IMR-90 (cell line): ENCODE results near the gene HSPA13. TPM values are rescaled to one million over a fixed set of nuclear protein-coding genes. Genes with fewer than 3 reads are reported as not detected.

Experiments
- ATAC-seq: fragments of 200-7000 bp; cut with Tn5 transposase; 2 replicates; pipeline ENCODE4 v1.9.1; 2020; ENCODE audit warnings: low read depth, mild to moderate bottlenecking, moderate library complexity
- Bru-seq: library from RNA; stranded (reverse); fragments of 400-500 nt; gene quantifications from one replicate; lab custom pipeline; 2021; lab: Mats Ljungman, UMichigan
- BruChase-seq, 2 experiments: library from RNA; stranded (reverse); fragments of 400-500 nt; gene quantifications; one replicate each; lab custom pipeline; 2021; lab: Mats Ljungman, UMichigan
- BruUV-seq: library from RNA; stranded (reverse); fragments of 400-500 nt; replicated peaks from 2 replicates; lab custom pipeline; 2021; lab: Mats Ljungman, UMichigan
- CTCF ChIA-PET: fragments of 300-600 bp; formaldehyde crosslinking; extraction: SDS; loops from one replicate; lab custom pipeline; 2021; ENCODE audit warnings: antibody characterized with exemption; lab: Yijun Ruan, JAX
- POLR2A ChIA-PET: fragments of 300-600 bp; sonication (Branson Sonifier 250); formaldehyde crosslinking; loops from one replicate; lab custom pipeline; 2022; ENCODE audit warnings: antibody characterized with exemption; ENCODE audit not compliant: unreplicated experiment; lab: Charles Lee
- DNase-seq: peaks from one replicate; pipeline ENCODE4 v3.0.0; 2013
- H2AFZ ChIP-seq: replicated peaks from 2 replicates; pipeline ENCODE3; 2013; ENCODE audit warnings: low read length, mild to moderate bottlenecking; ENCODE audit not compliant: poor library complexity
- H2AK5ac ChIP-seq: 2 replicates; pipeline ENCODE4 v1.6.1; 2013; ENCODE audit warnings: low read depth, low read length, inconsistent platforms
- H2AK9ac ChIP-seq: replicated peaks from 2 replicates; pipeline ENCODE3; 2013; ENCODE audit warnings: mild to moderate bottlenecking, low read depth, low read length, moderate library complexity; ENCODE audit not compliant: poor library complexity
- H2BK120ac ChIP-seq: 2 replicates; pipeline ENCODE4 v1.6.1; 2013; ENCODE audit warnings: low read depth, low read length, inconsistent platforms
- H2BK15ac ChIP-seq: 3 replicates; pipeline ENCODE4 v1.6.1; 2013; ENCODE audit warnings: low read depth, low read length, inconsistent platforms
- H2BK20ac ChIP-seq: 2 replicates; pipeline ENCODE4 v1.6.1; 2013; ENCODE audit warnings: low read depth, mild to moderate bottlenecking, inconsistent platforms, low read length, moderate library complexity
- H2BK5ac ChIP-seq: 2 replicates; pipeline ENCODE4 v1.6.1; 2013; ENCODE audit warnings: mild to moderate bottlenecking, low read depth, low read length, inconsistent platforms; ENCODE audit not compliant: poor library complexity, severe bottlenecking
- H3K14ac ChIP-seq: replicated peaks from 2 replicates; pipeline ENCODE4 v1.6.1; 2013; ENCODE audit warnings: low read depth, low read length, inconsistent platforms
- H3K18ac ChIP-seq: 2 replicates; pipeline ENCODE4 v1.6.1; 2013; ENCODE audit warnings: low read depth, low read length, control low read depth
- H3K23ac ChIP-seq: 2 replicates; pipeline ENCODE4 v1.6.1; 2013; ENCODE audit warnings: low read depth, low read length, inconsistent platforms
- H3K27ac ChIP-seq: 2 replicates; pipeline ENCODE4 v1.5.1; 2013; ENCODE audit warnings: mild to moderate bottlenecking, control low read depth, low read length; ENCODE audit not compliant: insufficient read depth
- H3K27me3 ChIP-seq: 2 replicates; pipeline ENCODE4 v1.6.1; 2013; ENCODE audit warnings: low read length; ENCODE audit not compliant: control insufficient read depth, insufficient read depth
- H3K36me3 ChIP-seq: 2 replicates; pipeline ENCODE4 v1.6.1; 2013; ENCODE audit warnings: low read length, mixed read lengths; ENCODE audit not compliant: control insufficient read depth, insufficient read depth
- H3K4ac ChIP-seq: 2 replicates; pipeline ENCODE4 v1.6.1; 2013; ENCODE audit warnings: low read depth, low read length, inconsistent platforms
- H3K4me1 ChIP-seq: 2 replicates; pipeline ENCODE4 v1.6.1; 2013; ENCODE audit warnings: low read length, mixed read lengths; ENCODE audit not compliant: control insufficient read depth, insufficient read depth
- H3K4me2 ChIP-seq: 2 replicates; pipeline ENCODE4 v1.6.1; 2013; ENCODE audit warnings: low read depth, mild to moderate bottlenecking, control low read depth, low read length, moderate library complexity
- H3K4me3 ChIP-seq: 2 replicates; pipeline ENCODE4 v1.5.1; 2013; ENCODE audit warnings: low read depth, mild to moderate bottlenecking, control low read depth, low read length, moderate library complexity; ENCODE audit not compliant: insufficient read depth
- H3K56ac ChIP-seq: 2 replicates; pipeline ENCODE4 v1.6.1; 2013; ENCODE audit warnings: low read length, inconsistent platforms; ENCODE audit not compliant: insufficient read depth; ENCODE audit errors: extremely low read depth
- H3K79me1 ChIP-seq, 2 experiments: 2 replicates each; pipeline ENCODE4 v1.6.1; 2013; ENCODE audit warnings: low read length in 2 of 2, inconsistent platforms in 1 of 2, low read depth in 1 of 2
- H3K9ac ChIP-seq: 2 replicates; pipeline ENCODE4 v1.6.1; 2013; ENCODE audit warnings: low read depth, low read length, control low read depth
- H3K9me1 ChIP-seq: 2 replicates; pipeline ENCODE4 v1.6.1; 2013; ENCODE audit warnings: low read length, inconsistent platforms; ENCODE audit not compliant: insufficient read depth
- H3K9me3 ChIP-seq: 2 replicates; pipeline ENCODE4 v1.6.1; 2013; ENCODE audit warnings: low read length; ENCODE audit not compliant: control insufficient read depth, insufficient read depth
- H4K20me1 ChIP-seq: 2 replicates; pipeline ENCODE4 v1.6.1; 2013; ENCODE audit warnings: low read length, inconsistent platforms; ENCODE audit not compliant: insufficient read depth
- H4K5ac ChIP-seq: 2 replicates; pipeline ENCODE4 v1.6.1; 2013; ENCODE audit warnings: mild to moderate bottlenecking, low read depth, low read length, control low read depth
- H4K8ac ChIP-seq, 2 experiments: 2 replicates each; pipeline ENCODE4 v1.6.1; 2013; ENCODE audit warnings: low read depth in 2 of 2, low read length in 2 of 2, control low read depth in 1 of 2, inconsistent platforms in 1 of 2
- H4K91ac ChIP-seq: 2 replicates; pipeline ENCODE4 v1.6.1; 2013; ENCODE audit warnings: low read depth, low read length, inconsistent platforms; ENCODE audit not compliant: insufficient read depth
- BHLHE40 ChIP-seq: fragments of 150-350 bp; IDR thresholded peaks from 2 replicates; pipeline ENCODE4 v1.6.1; 2016; ENCODE audit warnings: mild to moderate bottlenecking, low read depth, low read length
- CEBPB ChIP-seq: IDR thresholded peaks from 2 replicates; pipeline ENCODE4 v1.6.1; 2012; ENCODE audit warnings: low read depth, low read length, improper control_type of control experiment
- CHD1 ChIP-seq: IDR thresholded peaks from 2 replicates; pipeline ENCODE4 v1.6.1; 2012; ENCODE audit warnings: low read depth, low read length, improper control_type of control experiment
- FOS ChIP-seq: fragments of 150-350 bp; IDR thresholded peaks from 2 replicates; pipeline ENCODE4 v1.6.1; 2016; ENCODE audit warnings: low read depth, low read length
- MAFK ChIP-seq: IDR thresholded peaks from 2 replicates; pipeline ENCODE4 v1.6.1; 2012; ENCODE audit warnings: low read depth, low read length, improper control_type of control experiment
- MAZ ChIP-seq: IDR thresholded peaks from 2 replicates; pipeline ENCODE4 v1.6.1; 2012; ENCODE audit warnings: low read depth, mild to moderate bottlenecking, low read length, improper control_type of control experiment, moderate library complexity, borderline replicate concordance
- RAD21 ChIP-seq: IDR thresholded peaks from 2 replicates; pipeline ENCODE4 v1.6.1; 2012; ENCODE audit warnings: low read length, improper control_type of control experiment
- RCOR1 ChIP-seq: IDR thresholded peaks from 2 replicates; pipeline ENCODE4 v1.6.1; 2012; ENCODE audit warnings: mild to moderate bottlenecking, low read length, improper control_type of control experiment; ENCODE audit not compliant: insufficient replicate concordance
- USF2 ChIP-seq: fragments of 150-350 bp; IDR thresholded peaks from 2 replicates; pipeline ENCODE4 v1.6.1; 2017; ENCODE audit warnings: mild to moderate bottlenecking, antibody characterized with exemption, low read length, low read depth
- WGBS, 2 experiments: methylation state at CpG; one replicate each; pipeline versions ENCODE4 v1.1.5 to v1.1.7; 2013; ENCODE audit warnings: missing lambda C conversion rate in 2 of 2; ENCODE audit not compliant: insufficient read length in 1 of 2; ENCODE audit errors: extremely low coverage in 2 of 2; 5-methylcytosine and 5-hydroxymethylcytosine counted together
- dilution Hi-C: fragments of 300-500 bp; cut with HindIII; formaldehyde crosslinking; loops from one replicate; pipeline ENCODE4 v1.14.3; 2018; ENCODE audit warnings: low sequenced_read_pairs; ENCODE audit not compliant: unreplicated experiment
- in situ Hi-C: fragments of 300-500 bp; cut with MboI; formaldehyde crosslinking; loops from 3 replicates; pipeline ENCODE4 v1.14.3; 2019; ENCODE audit warnings: low sequenced_read_pairs, inconsistent platforms, mixed read lengths
- intact Hi-C: fragments of 100-400 bp; cut with micrococcal nuclease; formaldehyde crosslinking; loops from 2 replicates; pipeline ENCODE4 v1.10.0; 2022
- long read RNA-seq: library from polyadenylated mRNA; unstranded; transcript quantifications from one replicate; pipeline ENCODE4 v2.0.0, GENCODE V29; 2021; ENCODE audit not compliant: unreplicated experiment
- polyA plus RNA-seq, 3 experiments: library from polyadenylated mRNA; depleted of rRNA; stranded (reverse); fragments of >200 nt; gene quantifications; 2 replicates each; pipeline ENCODE4 v1.2.3, GENCODE V29; 2012; ENCODE audit warnings: low replicate concordance in 1 of 3
- total RNA-seq: library from RNA; depleted of rRNA; stranded (reverse); fragments of >200 nt; gene quantifications from 2 replicates; pipeline ENCODE4 v1.2.3, GENCODE V29; 2012; rRNA removed
- TF ChIP-seq, protein P1 (sequence below): conservative IDR thresholded peaks from 2 replicates; pipeline ENCODE4 v1.5.1; 2012; ENCODE audit warnings: mild to moderate bottlenecking, low read depth, low read length, improper control_type of control experiment

HSPA13 gene, protein sequence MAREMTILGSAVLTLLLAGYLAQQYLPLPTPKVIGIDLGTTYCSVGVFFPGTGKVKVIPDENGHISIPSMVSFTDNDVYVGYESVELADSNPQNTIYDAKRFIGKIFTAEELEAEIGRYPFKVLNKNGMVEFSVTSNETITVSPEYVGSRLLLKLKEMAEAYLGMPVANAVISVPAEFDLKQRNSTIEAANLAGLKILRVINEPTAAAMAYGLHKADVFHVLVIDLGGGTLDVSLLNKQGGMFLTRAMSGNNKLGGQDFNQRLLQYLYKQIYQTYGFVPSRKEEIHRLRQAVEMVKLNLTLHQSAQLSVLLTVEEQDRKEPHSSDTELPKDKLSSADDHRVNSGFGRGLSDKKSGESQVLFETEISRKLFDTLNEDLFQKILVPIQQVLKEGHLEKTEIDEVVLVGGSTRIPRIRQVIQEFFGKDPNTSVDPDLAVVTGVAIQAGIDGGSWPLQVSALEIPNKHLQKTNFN
- 43.7 and 68.9 TPM in 2 replicates for total RNA-seq
- 11.7 and 16.3 TPM in 2 replicates for polyA plus RNA-seq (2012; rRNA removed)
- 1.8 and 2.8 TPM in 2 replicates for polyA plus RNA-seq (2012; cell fraction: cytosol; rRNA removed)
- polyA plus RNA-seq (2012; cell fraction: nucleus; rRNA removed; ENCODE audit: low replicate concordance) = 0.47 and 5.5 TPM in 2 replicates
- percentile 68 among the genes with signal in this experiment for Bru-seq, nascent RNA
- BruChase-seq, experiment 1, labeled RNA remaining after a 6-hour chase = percentile 89 among the genes with signal in this experiment
- percentile 89 among the genes with signal in this experiment for BruChase-seq, experiment 2, labeled RNA remaining after a 2-hour chase
- long read RNA-seq, transcript HSPA13-201 (5 exons, 3,986 nt) = major isoform, 57 of 66 reads
- long read RNA-seq, partial matches to known transcripts = 9 of 66 reads
- long read RNA-seq, other reads (novel, unspliced or antisense) = 0 of 66 reads

DNA sequence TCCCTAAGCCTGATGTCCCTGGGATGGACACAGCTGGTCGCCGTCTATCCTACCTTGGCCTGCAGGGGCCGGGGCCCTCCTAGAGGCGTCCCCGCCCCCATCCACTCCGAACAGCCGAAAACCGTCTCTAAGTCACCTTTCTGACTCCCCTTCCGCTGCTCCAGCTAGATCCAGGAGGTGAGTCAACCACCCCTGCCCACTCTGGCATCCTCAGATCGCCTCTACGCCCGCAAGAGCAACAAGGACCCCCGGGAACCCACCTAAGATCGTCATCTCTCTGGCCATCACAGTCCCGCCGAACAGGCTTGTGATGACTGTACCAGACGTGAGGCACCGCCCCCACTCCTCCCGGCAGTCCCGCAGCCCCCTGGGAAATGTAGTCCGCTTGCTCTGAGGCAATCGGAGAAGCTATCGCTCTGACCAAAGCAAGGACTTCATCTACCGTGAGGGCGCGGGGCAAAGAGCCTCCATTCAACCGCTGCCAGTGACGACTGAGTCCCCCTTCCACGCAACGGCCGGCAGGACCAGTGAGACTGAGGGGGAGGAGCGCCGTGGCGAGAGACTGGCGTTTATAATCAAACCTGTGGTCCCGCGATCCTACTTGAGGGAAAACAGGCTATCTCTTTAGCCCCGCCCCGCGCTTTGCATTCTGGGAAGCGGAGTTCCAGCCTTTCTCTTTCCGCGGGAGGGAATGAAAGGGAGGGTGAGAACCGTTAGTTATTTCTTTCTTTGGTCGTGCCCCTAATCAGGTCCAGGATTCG, at the start of gene HSPA13:
Gene HSPA13, minus strand, starts transcription at position 312 of the 761 bp plus-strand sequence. Its CDS starts 27 bp downstream, at position 285.
- peak within 1 kb of the TSS; percentile 76 for H3K14ac ChIP-seq
- H3K9me1 ChIP-seq = no peaks in the 10 kb centered on the region; the same call in 1 of the 2 replicates
- H2BK120ac ChIP-seq = peak within 1 kb of the TSS; percentile 63
- peak within 1 kb of the TSS; percentile 98 for H3K56ac ChIP-seq
- peak within 1 kb of the TSS; percentile 21; the same call in 1 of the 2 replicates for H3K18ac ChIP-seq
- peak within 1 kb of the TSS; percentile 93 for H3K23ac ChIP-seq
- CTCF ChIA-PET = interaction anchor here (0.6 to 1.0 kb wide), 2 partner anchors 19 to 1099 kb away, joined by 4 to 5 read pairs; no protein-coding TSS in a partner anchor
- H4K8ac ChIP-seq = peak within 1 kb of the TSS; percentile 70 to 95
- peak within 1 kb of the TSS; percentile 88 for H4K5ac ChIP-seq
- DNase-seq (peak; percentile 99), ATAC-seq (peak; percentile 97)
- peaks cover 1% of the 10 kb centered on the region; the same call in 1 of the 2 replicates for H3K36me3 ChIP-seq
- dilution Hi-C loops = no loop called here
- no peaks in the 10 kb centered on the region for H3K4me1 ChIP-seq
- H2AK5ac ChIP-seq = no peak within 1 kb of the TSS
- H3K9me3 ChIP-seq = no peaks in the 10 kb centered on the region
- no peak within 1 kb of the TSS for H2BK15ac ChIP-seq
- H2BK5ac ChIP-seq = peak within 1 kb of the TSS; percentile 79
- peak within 1 kb of the TSS; percentile 89 for H2AFZ ChIP-seq
- H2BK20ac ChIP-seq = no peak within 1 kb of the TSS
- H4K20me1 ChIP-seq = no peaks in the 10 kb centered on the region; the same call in 1 of the 2 replicates
- H3K9ac ChIP-seq = peak within 1 kb of the TSS; percentile 92
- H4K91ac ChIP-seq = peak within 1 kb of the TSS; percentile 90
- H3K4me2 ChIP-seq = peak within 1 kb of the TSS; percentile 99
- POLR2A ChIA-PET = interaction anchor here (0.6 kb wide), 2 partner anchors 10 to 1221 kb away, joined by 3 read pairs; no protein-coding TSS in a partner anchor
- H3K27ac ChIP-seq = peak within 1 kb of the TSS; percentile 78
- H3K4me3 ChIP-seq = peak within 1 kb of the TSS; percentile 72
- no TSS peak for BruUV-seq
- in situ Hi-C loops = loop anchor here (25.0 kb wide), 1 partner anchor 704 kb away; no protein-coding TSS in a partner anchor
- no peaks in the 10 kb centered on the region for H3K27me3 ChIP-seq
- H2AK9ac ChIP-seq = peak within 1 kb of the TSS; percentile 68
- peaks cover 17 to 21% of the 10 kb centered on the region in 2 experiments; a peak in 3 of 4 replicates for H3K79me1 ChIP-seq
- intact Hi-C loops = loop anchor here (5.0 kb wide), 1 partner anchor 684 kb away; no protein-coding TSS in a partner anchor
- WGBS, 2 experiments = 0% methylated on average over 10 of the region's 46 CpGs; no CpG with 5 or more reads in 1 of the 2 experiments
- H3K4ac ChIP-seq = peak within 1 kb of the TSS; percentile 86
- TF ChIP-seq, protein P1, sequence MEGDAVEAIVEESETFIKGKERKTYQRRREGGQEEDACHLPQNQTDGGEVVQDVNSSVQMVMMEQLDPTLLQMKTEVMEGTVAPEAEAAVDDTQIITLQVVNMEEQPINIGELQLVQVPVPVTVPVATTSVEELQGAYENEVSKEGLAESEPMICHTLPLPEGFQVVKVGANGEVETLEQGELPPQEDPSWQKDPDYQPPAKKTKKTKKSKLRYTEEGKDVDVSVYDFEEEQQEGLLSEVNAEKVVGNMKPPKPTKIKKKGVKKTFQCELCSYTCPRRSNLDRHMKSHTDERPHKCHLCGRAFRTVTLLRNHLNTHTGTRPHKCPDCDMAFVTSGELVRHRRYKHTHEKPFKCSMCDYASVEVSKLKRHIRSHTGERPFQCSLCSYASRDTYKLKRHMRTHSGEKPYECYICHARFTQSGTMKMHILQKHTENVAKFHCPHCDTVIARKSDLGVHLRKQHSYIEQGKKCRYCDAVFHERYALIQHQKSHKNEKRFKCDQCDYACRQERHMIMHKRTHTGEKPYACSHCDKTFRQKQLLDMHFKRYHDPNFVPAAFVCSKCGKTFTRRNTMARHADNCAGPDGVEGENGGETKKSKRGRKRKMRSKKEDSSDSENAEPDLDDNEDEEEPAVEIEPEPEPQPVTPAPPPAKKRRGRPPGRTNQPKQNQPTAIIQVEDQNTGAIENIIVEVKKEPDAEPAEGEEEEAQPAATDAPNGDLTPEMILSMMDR = 0 out of 2 replicates have a peak, but pooled peaks have one; percentile 12
- TF ChIP-seq CEBPB = peak; percentile 78
- TF ChIP-seq MAZ = peak; percentile 92; the same call in 1 of the 2 replicates
- TF ChIP-seq FOS = peak; percentile 66
- no peak for TF ChIP-seq CHD1
- TF ChIP-seq RCOR1 = peak; percentile 59
- no peak for TF ChIP-seq BHLHE40
- no peak for TF ChIP-seq MAFK
- TF ChIP-seq RAD21 = no peak
- no peak; the same call in 1 of the 2 replicates for TF ChIP-seq USF2
